IMR-90 (cell line): ENCODE measurements around the gene CDKN1A. TPM values are rescaled to one million over a fixed set of nuclear protein-coding genes. Genes with fewer than 3 reads are reported as not detected.

ENCODE experiments used
- ATAC-seq: fragments of 200-7000 bp; cut with Tn5 transposase; 2 replicates; pipeline ENCODE4 v1.9.1; 2020; ENCODE audit warnings: low read depth, mild to moderate bottlenecking, moderate library complexity
- BruUV-seq: library from RNA; stranded (reverse); fragments of 400-500 nt; replicated peaks from 2 replicates; lab custom pipeline; 2021; lab: Mats Ljungman, UMichigan
- CTCF ChIA-PET: fragments of 300-600 bp; formaldehyde crosslinking; extraction: SDS; loops from one replicate; lab custom pipeline; 2021; ENCODE audit warnings: antibody characterized with exemption; lab: Yijun Ruan, JAX
- POLR2A ChIA-PET: fragments of 300-600 bp; sonication (Branson Sonifier 250); formaldehyde crosslinking; loops from one replicate; lab custom pipeline; 2022; ENCODE audit warnings: antibody characterized with exemption; ENCODE audit not compliant: unreplicated experiment; lab: Charles Lee
- DNase-seq: peaks from one replicate; pipeline ENCODE4 v3.0.0; 2013
- H2AFZ ChIP-seq: replicated peaks from 2 replicates; pipeline ENCODE3; 2013; ENCODE audit warnings: low read length, mild to moderate bottlenecking; ENCODE audit not compliant: poor library complexity
- H2AK5ac ChIP-seq: 2 replicates; pipeline ENCODE4 v1.6.1; 2013; ENCODE audit warnings: low read depth, low read length, inconsistent platforms
- H2AK9ac ChIP-seq: replicated peaks from 2 replicates; pipeline ENCODE3; 2013; ENCODE audit warnings: mild to moderate bottlenecking, low read depth, low read length, moderate library complexity; ENCODE audit not compliant: poor library complexity
- H2BK120ac ChIP-seq: 2 replicates; pipeline ENCODE4 v1.6.1; 2013; ENCODE audit warnings: low read depth, low read length, inconsistent platforms
- H2BK15ac ChIP-seq: 3 replicates; pipeline ENCODE4 v1.6.1; 2013; ENCODE audit warnings: low read depth, low read length, inconsistent platforms
- H2BK20ac ChIP-seq: 2 replicates; pipeline ENCODE4 v1.6.1; 2013; ENCODE audit warnings: low read depth, mild to moderate bottlenecking, inconsistent platforms, low read length, moderate library complexity
- H2BK5ac ChIP-seq: 2 replicates; pipeline ENCODE4 v1.6.1; 2013; ENCODE audit warnings: mild to moderate bottlenecking, low read depth, low read length, inconsistent platforms; ENCODE audit not compliant: poor library complexity, severe bottlenecking
- H3K14ac ChIP-seq: replicated peaks from 2 replicates; pipeline ENCODE4 v1.6.1; 2013; ENCODE audit warnings: low read depth, low read length, inconsistent platforms
- H3K18ac ChIP-seq: 2 replicates; pipeline ENCODE4 v1.6.1; 2013; ENCODE audit warnings: low read depth, low read length, control low read depth
- H3K23ac ChIP-seq: 2 replicates; pipeline ENCODE4 v1.6.1; 2013; ENCODE audit warnings: low read depth, low read length, inconsistent platforms
- H3K27ac ChIP-seq: 2 replicates; pipeline ENCODE4 v1.5.1; 2013; ENCODE audit warnings: mild to moderate bottlenecking, control low read depth, low read length; ENCODE audit not compliant: insufficient read depth
- H3K27me3 ChIP-seq: 2 replicates; pipeline ENCODE4 v1.6.1; 2013; ENCODE audit warnings: low read length; ENCODE audit not compliant: control insufficient read depth, insufficient read depth
- H3K36me3 ChIP-seq: 2 replicates; pipeline ENCODE4 v1.6.1; 2013; ENCODE audit warnings: low read length, mixed read lengths; ENCODE audit not compliant: control insufficient read depth, insufficient read depth
- H3K4ac ChIP-seq: 2 replicates; pipeline ENCODE4 v1.6.1; 2013; ENCODE audit warnings: low read depth, low read length, inconsistent platforms
- H3K4me1 ChIP-seq: 2 replicates; pipeline ENCODE4 v1.6.1; 2013; ENCODE audit warnings: low read length, mixed read lengths; ENCODE audit not compliant: control insufficient read depth, insufficient read depth
- H3K4me2 ChIP-seq: 2 replicates; pipeline ENCODE4 v1.6.1; 2013; ENCODE audit warnings: low read depth, mild to moderate bottlenecking, control low read depth, low read length, moderate library complexity
- H3K4me3 ChIP-seq: 2 replicates; pipeline ENCODE4 v1.5.1; 2013; ENCODE audit warnings: low read depth, mild to moderate bottlenecking, control low read depth, low read length, moderate library complexity; ENCODE audit not compliant: insufficient read depth
- H3K56ac ChIP-seq: 2 replicates; pipeline ENCODE4 v1.6.1; 2013; ENCODE audit warnings: low read length, inconsistent platforms; ENCODE audit not compliant: insufficient read depth; ENCODE audit errors: extremely low read depth
- H3K79me1 ChIP-seq, 2 experiments: 2 replicates each; pipeline ENCODE4 v1.6.1; 2013; ENCODE audit warnings: low read length in 2 of 2, inconsistent platforms in 1 of 2, low read depth in 1 of 2
- H3K9ac ChIP-seq: 2 replicates; pipeline ENCODE4 v1.6.1; 2013; ENCODE audit warnings: low read depth, low read length, control low read depth
- H3K9me1 ChIP-seq: 2 replicates; pipeline ENCODE4 v1.6.1; 2013; ENCODE audit warnings: low read length, inconsistent platforms; ENCODE audit not compliant: insufficient read depth
- H3K9me3 ChIP-seq: 2 replicates; pipeline ENCODE4 v1.6.1; 2013; ENCODE audit warnings: low read length; ENCODE audit not compliant: control insufficient read depth, insufficient read depth
- H4K20me1 ChIP-seq: 2 replicates; pipeline ENCODE4 v1.6.1; 2013; ENCODE audit warnings: low read length, inconsistent platforms; ENCODE audit not compliant: insufficient read depth
- H4K5ac ChIP-seq: 2 replicates; pipeline ENCODE4 v1.6.1; 2013; ENCODE audit warnings: mild to moderate bottlenecking, low read depth, low read length, control low read depth
- H4K8ac ChIP-seq, 2 experiments: 2 replicates each; pipeline ENCODE4 v1.6.1; 2013; ENCODE audit warnings: low read depth in 2 of 2, low read length in 2 of 2, control low read depth in 1 of 2, inconsistent platforms in 1 of 2
- H4K91ac ChIP-seq: 2 replicates; pipeline ENCODE4 v1.6.1; 2013; ENCODE audit warnings: low read depth, low read length, inconsistent platforms; ENCODE audit not compliant: insufficient read depth
- BHLHE40 ChIP-seq: fragments of 150-350 bp; IDR thresholded peaks from 2 replicates; pipeline ENCODE4 v1.6.1; 2016; ENCODE audit warnings: mild to moderate bottlenecking, low read depth, low read length
- CEBPB ChIP-seq: IDR thresholded peaks from 2 replicates; pipeline ENCODE4 v1.6.1; 2012; ENCODE audit warnings: low read depth, low read length, improper control_type of control experiment
- CHD1 ChIP-seq: IDR thresholded peaks from 2 replicates; pipeline ENCODE4 v1.6.1; 2012; ENCODE audit warnings: low read depth, low read length, improper control_type of control experiment
- CTCF ChIP-seq: conservative IDR thresholded peaks from 2 replicates; pipeline ENCODE4 v1.5.1; 2012; ENCODE audit warnings: mild to moderate bottlenecking, low read depth, low read length, improper control_type of control experiment
- ELK1 ChIP-seq: fragments of 150-350 bp; IDR thresholded peaks from 2 replicates; pipeline ENCODE4 v1.6.1; 2016; ENCODE audit warnings: low read depth, mild to moderate bottlenecking, low read length, moderate library complexity, borderline replicate concordance
- FOS ChIP-seq: fragments of 150-350 bp; IDR thresholded peaks from 2 replicates; pipeline ENCODE4 v1.6.1; 2016; ENCODE audit warnings: low read depth, low read length
- MAFK ChIP-seq: IDR thresholded peaks from 2 replicates; pipeline ENCODE4 v1.6.1; 2012; ENCODE audit warnings: low read depth, low read length, improper control_type of control experiment
- MXI1 ChIP-seq: IDR thresholded peaks from 2 replicates; pipeline ENCODE4 v1.6.1; 2012; ENCODE audit warnings: low read depth, mild to moderate bottlenecking, low read length, moderate library complexity, borderline replicate concordance
- NFE2L2 ChIP-seq: fragments of 150-350 bp; IDR thresholded peaks from 2 replicates; pipeline ENCODE4 v1.6.1; 2016; ENCODE audit warnings: low read depth, mild to moderate bottlenecking, low read length
- POLR2A ChIP-seq: IDR thresholded peaks from 2 replicates; pipeline ENCODE4 v1.6.1; 2012; ENCODE audit warnings: mild to moderate bottlenecking, low read depth, low read length
- RAD21 ChIP-seq: IDR thresholded peaks from 2 replicates; pipeline ENCODE4 v1.6.1; 2012; ENCODE audit warnings: low read length, improper control_type of control experiment
- RCOR1 ChIP-seq: IDR thresholded peaks from 2 replicates; pipeline ENCODE4 v1.6.1; 2012; ENCODE audit warnings: mild to moderate bottlenecking, low read length, improper control_type of control experiment; ENCODE audit not compliant: insufficient replicate concordance
- RFX5 ChIP-seq: IDR thresholded peaks from 2 replicates; pipeline ENCODE4 v1.8.0; 2012; ENCODE audit warnings: low read depth, mild to moderate bottlenecking, low read length, moderate library complexity
- SMC3 ChIP-seq: fragments of 150-350 bp; IDR thresholded peaks from 2 replicates; pipeline ENCODE4 v1.6.1; 2016; ENCODE audit warnings: low read depth, mild to moderate bottlenecking, antibody characterized with exemption, low read length, moderate library complexity
- USF2 ChIP-seq: fragments of 150-350 bp; IDR thresholded peaks from 2 replicates; pipeline ENCODE4 v1.6.1; 2017; ENCODE audit warnings: mild to moderate bottlenecking, antibody characterized with exemption, low read length, low read depth
- WGBS, 2 experiments: methylation state at CpG; one replicate each; pipeline versions ENCODE4 v1.1.5 to v1.1.7; 2013; ENCODE audit warnings: missing lambda C conversion rate in 2 of 2; ENCODE audit not compliant: insufficient read length in 1 of 2; ENCODE audit errors: extremely low coverage in 2 of 2; 5-methylcytosine and 5-hydroxymethylcytosine counted together
- dilution Hi-C: fragments of 300-500 bp; cut with HindIII; formaldehyde crosslinking; loops from one replicate; pipeline ENCODE4 v1.14.3; 2018; ENCODE audit warnings: low sequenced_read_pairs; ENCODE audit not compliant: unreplicated experiment
- in situ Hi-C: fragments of 300-500 bp; cut with MboI; formaldehyde crosslinking; loops from 3 replicates; pipeline ENCODE4 v1.14.3; 2019; ENCODE audit warnings: low sequenced_read_pairs, inconsistent platforms, mixed read lengths
- intact Hi-C: fragments of 100-400 bp; cut with micrococcal nuclease; formaldehyde crosslinking; loops from 2 replicates; pipeline ENCODE4 v1.10.0; 2022
- polyA plus RNA-seq, 3 experiments: library from polyadenylated mRNA; depleted of rRNA; stranded (reverse); fragments of >200 nt; gene quantifications; 2 replicates each; pipeline ENCODE4 v1.2.3, GENCODE V29; 2012; ENCODE audit warnings: low replicate concordance in 1 of 3
- total RNA-seq: library from RNA; depleted of rRNA; stranded (reverse); fragments of >200 nt; gene quantifications from 2 replicates; pipeline ENCODE4 v1.2.3, GENCODE V29; 2012

CDKN1A gene
- total and polyA plus RNA-seq, 2 of the 4 experiments (the other 2 are of a cell fraction) = 155 to 576 TPM

GRCh38 chr6:36631326-36632011 lies 47.0 kb upstream of the CDKN1A start:
- Histone ChIP-seq H4K5ac (no peak overlapping the region), H2BK5ac (no peak overlapping the region), H3K4me3 (no peak overlapping the region), H3K36me3 (no peaks in the 10 kb centered on the region), H3K79me1 (peaks cover 0 to 9% of the 10 kb centered on the region in 2 experiments; a peak in 2 of 4 replicates), H4K20me1 (no peaks in the 10 kb centered on the region), H2BK20ac (no peak overlapping the region), H2AFZ (peak overlapping the region; percentile 38), H2BK120ac (no peak overlapping the region), H3K23ac (no peak overlapping the region), H3K9me1 (peaks cover 3% of the 10 kb centered on the region; the same call in 1 of the 2 replicates), H2AK9ac (no peak overlapping the region), H4K8ac (no peak overlapping the region), H3K9ac (no peak overlapping the region), H2BK15ac (no peak overlapping the region), H3K4me2 (no peak overlapping the region), H3K56ac (no peak overlapping the region), H3K4me1 (peaks cover 9% of the 10 kb centered on the region), H2AK5ac (0 out of 2 replicates have a peak overlapping the region, but pooled peaks have one; percentile 35), H3K27me3 (no peaks in the 10 kb centered on the region), H3K4ac (no peak overlapping the region; the same call in 1 of the 2 replicates), H3K18ac (no peak overlapping the region), H4K91ac (no peak overlapping the region), H3K14ac (no peak overlapping the region), H3K27ac (no peak overlapping the region), H3K9me3 (no peaks in the 10 kb centered on the region)
- 67% methylated on average over 3 of the region's 14 CpGs; no CpG with 5 or more reads in 1 of the 2 experiments for WGBS, 2 experiments
- DNase-seq (no peak), ATAC-seq (no peak)
- dilution Hi-C loops = no loop called here
- ChIA-PET POLR2A (interaction anchor here (1.1 kb wide), 1 partner anchor 47 kb away, joined by 4 read pairs; the partner anchor contains the start of gene CDKN1A), CTCF (no interaction called here)
- in situ Hi-C loops = no loop called here
- BruUV-seq = no TSS peak
- intact Hi-C loops = no loop called here
- TF ChIP-seq POLR2A (no peak), FOS (no peak), RCOR1 (no peak), MXI1 (no peak), SMC3 (no peak), CHD1 (no peak), BHLHE40 (no peak), USF2 (no peak), ELK1 (no peak), RAD21 (no peak), CTCF (no peak), CEBPB (no peak), NFE2L2 (no peak), RFX5 (no peak), MAFK (no peak)
